SU-DHL-6 (cell line): ENCODE measurements around the gene GRAP2.

Source experiments
- H2AFZ ChIP-seq: fragments of 200-600 bp; sonication (generic); 2 replicates; pipeline ENCODE4 v1.6.1; 2014; ENCODE audit warnings: low read depth, mild to moderate bottlenecking, moderate library complexity, mixed read lengths, antibody characterized with exemption, low read length; ENCODE audit not compliant: severe bottlenecking
- H3F3A ChIP-seq: fragments of 200-600 bp; shearing (Covaris generic); 2 replicates; pipeline ENCODE4 v1.6.0; 2016; ENCODE audit warnings: antibody characterized with exemption, mild to moderate bottlenecking; ENCODE audit not compliant: insufficient read depth
- H3K27ac ChIP-seq: fragments of 200-600 bp; sonication (generic); 2 replicates; pipeline ENCODE4 v1.5.1; 2016; ENCODE audit warnings: low read depth, mild to moderate bottlenecking, low read length, moderate library complexity, mixed read lengths
- H3K27me3 ChIP-seq: fragments of 200-600 bp; sonication (generic), shearing (Covaris generic); 2 replicates; pipeline ENCODE4 v1.6.0; 2014; ENCODE audit warnings: mild to moderate bottlenecking, low read length
- H3K36me3 ChIP-seq: fragments of 200-600 bp; sonication (generic); 2 replicates; pipeline ENCODE4 v1.6.1; 2014; ENCODE audit warnings: mild to moderate bottlenecking, low read length, mixed read lengths
- H3K4me2 ChIP-seq: fragments of 300-600, 200-600 bp; shearing (Covaris generic), sonication (generic); 2 replicates; pipeline ENCODE4 v1.6.0; 2014; ENCODE audit warnings: low read length, low read depth, mild to moderate bottlenecking; ENCODE audit not compliant: poor library complexity, severe bottlenecking
- H3K4me3 ChIP-seq: fragments of 200-600 bp; sonication (generic); 2 replicates; pipeline ENCODE4 v1.5.1; 2014; ENCODE audit warnings: antibody characterized with exemption, low read length, mild to moderate bottlenecking, mixed read lengths; ENCODE audit not compliant: insufficient read depth, poor library complexity, severe bottlenecking
- H3K79me2 ChIP-seq: fragments of 200-600 bp; sonication (generic); 2 replicates; pipeline ENCODE4 v1.6.1; 2014; ENCODE audit warnings: mild to moderate bottlenecking, low read length, moderate library complexity; ENCODE audit not compliant: insufficient read depth
- H3K9ac ChIP-seq: fragments of 200-600 bp; sonication (generic); 2 replicates; pipeline ENCODE4 v1.7.0; 2014; ENCODE audit warnings: mild to moderate bottlenecking, low read length
- H3K9me2 ChIP-seq: fragments of 200-600 bp; sonication (generic); replicated peaks from 2 replicates; pipeline ENCODE4 v1.6.1; 2014; ENCODE audit warnings: low read length; ENCODE audit not compliant: insufficient read depth
- H3K9me3 ChIP-seq: fragments of 200-600 bp; sonication (generic); 2 replicates; pipeline ENCODE4 v1.6.1; 2014; ENCODE audit warnings: low read length, mixed read lengths; ENCODE audit not compliant: insufficient read depth
- H4K20me1 ChIP-seq: fragments of 200-600 bp; sonication (generic); 2 replicates; pipeline ENCODE4 v1.6.1; 2014; ENCODE audit warnings: low read depth, mild to moderate bottlenecking, antibody characterized with exemption, low read length, moderate library complexity, mixed read lengths
- EZH2phosphoT487 ChIP-seq: fragments of 200-600 bp; sonication (generic), shearing (Covaris generic); conservative IDR thresholded peaks from 2 replicates; pipeline ENCODE4 v1.6.1; 2018; ENCODE audit warnings: mild to moderate bottlenecking, antibody characterized with exemption, low read length, moderate library complexity, mixed read lengths
- TF ChIP-seq, protein P1 (sequence below): fragments of 200-600 bp; sonication (generic); IDR thresholded peaks from one replicate; pipeline ENCODE4 v1.5.1; 2017; ENCODE audit warnings: antibody characterized with exemption, mild to moderate bottlenecking, low read length, moderate library complexity; ENCODE audit not compliant: insufficient read depth, poor library complexity, severe bottlenecking

GRAP2 gene

DNA sequence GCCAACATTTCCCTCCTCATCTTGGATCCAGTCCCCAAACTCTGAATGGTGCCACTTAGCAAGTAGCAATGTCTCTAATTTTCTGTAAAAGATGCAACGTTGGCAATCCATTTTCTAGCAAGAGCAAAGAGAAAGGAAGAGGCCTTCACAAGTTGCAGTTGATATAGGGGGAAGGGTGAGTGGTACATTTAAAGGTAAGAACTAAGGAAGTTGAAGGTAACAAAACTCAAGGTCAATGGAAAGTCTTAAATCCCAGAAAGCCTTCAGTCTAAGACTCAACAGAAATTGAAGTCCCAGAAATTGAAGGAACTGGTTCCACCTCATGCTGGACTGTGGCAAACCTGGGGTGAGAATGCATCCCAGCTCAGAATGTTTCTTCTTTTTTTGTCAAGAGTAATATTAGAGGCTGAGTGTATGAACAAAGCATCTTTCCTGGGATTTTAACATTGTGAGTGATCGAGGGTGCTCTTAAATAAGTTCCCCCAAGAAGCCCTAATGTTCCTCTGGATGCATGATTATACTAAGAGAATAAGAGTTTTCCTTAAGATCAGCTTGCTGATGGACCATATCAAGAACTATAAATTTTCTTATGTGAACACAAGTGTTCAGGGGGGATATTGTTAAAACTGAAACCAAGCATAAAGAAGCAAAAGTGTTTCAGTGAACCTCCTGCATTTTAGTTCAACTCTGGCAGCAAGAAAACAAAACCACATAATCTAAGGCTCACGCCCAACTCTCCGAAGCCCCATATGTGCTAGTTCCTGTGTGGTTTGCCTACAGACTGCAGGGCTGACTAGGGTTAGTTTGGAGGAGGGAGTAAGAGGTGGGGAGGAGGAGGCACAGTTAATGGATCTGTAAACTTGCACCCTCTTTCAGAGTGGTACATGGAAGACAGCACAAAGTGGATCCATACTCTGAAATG is at the start of gene GRAP2:
Gene GRAP2 (plus strand): TSS at position 779 of the 922 bp plus-strand sequence. CDS start 46,023 bp downstream, outside the sequence.
- no peaks in the 10 kb centered on the region for H3K9me2 ChIP-seq
- no peaks in the 10 kb centered on the region for H3K27me3 ChIP-seq
- no peaks in the 10 kb centered on the region for H3K9me3 ChIP-seq
- no peak within 1 kb of the TSS for H3K9ac ChIP-seq
- H3K79me2 ChIP-seq: no peaks in the 10 kb centered on the region
- H3K4me3 ChIP-seq: no peak within 1 kb of the TSS
- no peaks in the 10 kb centered on the region for H4K20me1 ChIP-seq
- H3K27ac ChIP-seq: no peak within 1 kb of the TSS
- H3K36me3 ChIP-seq: no peaks in the 10 kb centered on the region
- no peaks in the 10 kb centered on the region for H3F3A ChIP-seq
- no peak for TF ChIP-seq EZH2phosphoT487
- TF ChIP-seq, protein P1, sequence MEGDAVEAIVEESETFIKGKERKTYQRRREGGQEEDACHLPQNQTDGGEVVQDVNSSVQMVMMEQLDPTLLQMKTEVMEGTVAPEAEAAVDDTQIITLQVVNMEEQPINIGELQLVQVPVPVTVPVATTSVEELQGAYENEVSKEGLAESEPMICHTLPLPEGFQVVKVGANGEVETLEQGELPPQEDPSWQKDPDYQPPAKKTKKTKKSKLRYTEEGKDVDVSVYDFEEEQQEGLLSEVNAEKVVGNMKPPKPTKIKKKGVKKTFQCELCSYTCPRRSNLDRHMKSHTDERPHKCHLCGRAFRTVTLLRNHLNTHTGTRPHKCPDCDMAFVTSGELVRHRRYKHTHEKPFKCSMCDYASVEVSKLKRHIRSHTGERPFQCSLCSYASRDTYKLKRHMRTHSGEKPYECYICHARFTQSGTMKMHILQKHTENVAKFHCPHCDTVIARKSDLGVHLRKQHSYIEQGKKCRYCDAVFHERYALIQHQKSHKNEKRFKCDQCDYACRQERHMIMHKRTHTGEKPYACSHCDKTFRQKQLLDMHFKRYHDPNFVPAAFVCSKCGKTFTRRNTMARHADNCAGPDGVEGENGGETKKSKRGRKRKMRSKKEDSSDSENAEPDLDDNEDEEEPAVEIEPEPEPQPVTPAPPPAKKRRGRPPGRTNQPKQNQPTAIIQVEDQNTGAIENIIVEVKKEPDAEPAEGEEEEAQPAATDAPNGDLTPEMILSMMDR: no peak
- no peak within 1 kb of the TSS for H2AFZ ChIP-seq
- H3K4me2 ChIP-seq: no peak within 1 kb of the TSS

DNA sequence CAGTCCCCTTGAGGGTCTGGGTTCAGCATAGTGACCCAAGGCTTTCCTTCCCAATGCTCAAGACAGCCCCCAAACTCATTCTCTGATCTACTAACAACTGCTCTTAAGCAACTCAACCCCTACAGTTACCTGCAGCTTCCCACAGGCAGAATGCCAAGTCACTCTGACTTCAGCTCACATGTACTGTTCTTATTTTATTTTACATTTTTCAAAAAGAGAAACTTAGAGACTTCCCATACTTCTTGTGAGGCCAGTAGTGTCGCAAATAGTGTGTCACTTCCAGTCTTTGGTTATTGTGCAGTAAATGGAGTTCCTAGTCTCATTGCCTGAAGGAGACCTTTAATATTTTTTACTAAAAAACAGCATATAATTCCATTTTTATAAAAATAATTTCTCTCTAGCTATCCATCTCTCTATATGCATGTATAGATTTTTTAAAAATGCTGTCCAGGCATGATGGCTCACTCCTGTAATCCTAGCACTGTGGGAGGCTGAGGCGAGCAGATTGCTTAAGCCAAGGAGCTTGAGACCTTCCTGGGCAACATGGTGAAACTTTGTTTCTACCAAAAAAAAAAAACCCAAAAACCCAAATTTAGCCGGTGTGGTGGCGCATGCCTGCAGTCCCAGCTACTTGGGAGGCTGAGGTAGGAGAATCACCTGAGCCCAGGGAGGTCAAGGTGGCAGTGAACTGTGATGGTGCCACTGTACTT is 49.1 kb upstream of the GRAP2 start:
- no peak overlapping the region for H2AFZ ChIP-seq
- no peaks in the 10 kb centered on the region for H3K36me3 ChIP-seq
- H3K27me3 ChIP-seq: 0 out of 2 replicates have a peak, but pooled peaks cover 3% of the 10 kb centered on the region
- no peaks in the 10 kb centered on the region for H3K9me3 ChIP-seq
- no peaks in the 10 kb centered on the region for H4K20me1 ChIP-seq
- no peak overlapping the region for H3K27ac ChIP-seq
- H3K9ac ChIP-seq: no peak overlapping the region
- H3K79me2 ChIP-seq: no peaks in the 10 kb centered on the region
- H3K9me2 ChIP-seq: no peaks in the 10 kb centered on the region
- no peaks in the 10 kb centered on the region for H3F3A ChIP-seq
- no peak overlapping the region for H3K4me2 ChIP-seq
- TF ChIP-seq EZH2phosphoT487: no peak
- no peak overlapping the region for H3K4me3 ChIP-seq

DNA sequence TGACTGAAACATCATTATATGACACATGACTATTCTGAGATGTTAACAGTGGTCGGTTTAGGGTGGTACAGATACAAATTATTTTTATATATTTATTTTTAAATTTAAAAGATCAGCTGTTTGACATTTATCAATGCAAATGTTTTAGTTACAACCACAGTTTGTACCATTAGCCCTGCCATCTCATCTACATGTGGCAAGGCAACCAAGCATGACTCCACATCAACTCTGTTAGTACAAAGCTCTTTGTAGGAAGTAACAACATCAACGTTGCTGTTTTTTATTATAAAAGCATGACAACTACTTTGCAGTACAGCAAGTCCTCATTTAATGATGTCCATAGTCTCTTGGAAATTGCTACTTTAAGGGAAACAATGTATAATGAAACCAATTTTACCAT is 48.1 kb upstream of the GRAP2 start:
- Histone ChIP-seq H2AFZ (no peak overlapping the region), H3K4me2 (no peak overlapping the region), H3K36me3 (no peaks in the 10 kb centered on the region), H3K27me3 (0 out of 2 replicates have a peak, but pooled peaks cover 3% of the 10 kb centered on the region), H3F3A (no peaks in the 10 kb centered on the region), H3K9me2 (no peaks in the 10 kb centered on the region), H3K79me2 (no peaks in the 10 kb centered on the region), H3K9ac (no peak overlapping the region), H4K20me1 (no peaks in the 10 kb centered on the region), H3K4me3 (no peak overlapping the region), H3K9me3 (no peaks in the 10 kb centered on the region), H3K27ac (no peak overlapping the region)
- TF ChIP-seq, protein P1: no peak
- TF ChIP-seq EZH2phosphoT487: no peak
